GM12874 (cell line): ENCODE results near the gene ACTMAP.

Source experiments
- CTCF ChIP-seq: IDR thresholded peaks from 2 replicates; pipeline ENCODE4 v1.5.1; 2011; ENCODE audit warnings: low read depth, mild to moderate bottlenecking, control low read depth, low read length, moderate library complexity; ENCODE audit not compliant: insufficient read depth

Gene ACTMAP

GRCh38 chr19:40723661-40724254 lies 26.5 kb downstream of the ACTMAP start:
- TF ChIP-seq CTCF, result no peak

- no peak for TF ChIP-seq CTCF
Observed at GRCh38 chr19:40721936-40722661, 28.2 kb downstream of the ACTMAP start.

- no peak for TF ChIP-seq CTCF
Observed at GRCh38 chr19:40721140-40721486, 29.2 kb downstream of the ACTMAP start.

GRCh38 chr19:40719414-40719894 lies 30.8 kb downstream of the ACTMAP start:
- TF ChIP-seq CTCF, result no peak

GRCh38 chr19:40718774-40719391 lies 31.4 kb downstream of the ACTMAP start:
- no peak for TF ChIP-seq CTCF

- no peak for TF ChIP-seq CTCF
Observed at GRCh38 chr19:40717880-40718773, 32.1 kb downstream of the ACTMAP start.
